Tongue (tissue), 2 donors: Measurements from ENCODE around the gene C2orf76. TPM values are rescaled to one million over a fixed set of nuclear protein-coding genes. Genes with fewer than 3 reads are reported as not detected.

ENCODE experiments used
- DNase-seq: peaks from one replicate; pipeline ENCODE4 v3.0.0-alpha.2; 2015
- total RNA-seq: library from RNA; depleted of rRNA; stranded (reverse); fragments of >200 nt; gene quantifications from one replicate; pipeline ENCODE4 v1.2.3, GENCODE V29; 2014

C2orf76 gene
- total RNA-seq, 1 donor from 2014 or later: 2.6 TPM

DNA sequence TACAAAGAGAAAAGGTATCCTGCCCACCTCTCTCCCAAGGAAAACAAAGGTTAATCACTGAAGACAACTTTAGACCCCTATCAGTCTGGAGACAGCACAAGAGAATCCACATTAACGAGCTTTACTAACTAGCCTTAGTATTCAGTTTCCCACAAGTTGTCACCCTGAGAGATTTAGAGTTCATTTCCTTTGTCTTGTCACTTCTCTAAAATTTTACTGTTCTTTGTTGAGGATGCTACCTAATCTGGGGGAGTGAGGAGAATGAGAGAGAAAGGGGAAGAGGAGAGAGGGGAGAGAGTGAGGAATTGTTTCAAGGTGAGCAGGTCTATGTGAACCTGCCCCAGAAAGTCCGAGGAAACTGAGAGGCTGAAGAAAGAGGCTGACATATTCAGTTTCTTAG is 28.4 kb downstream of the C2orf76 start:
- no peak for DNase-seq

DNA sequence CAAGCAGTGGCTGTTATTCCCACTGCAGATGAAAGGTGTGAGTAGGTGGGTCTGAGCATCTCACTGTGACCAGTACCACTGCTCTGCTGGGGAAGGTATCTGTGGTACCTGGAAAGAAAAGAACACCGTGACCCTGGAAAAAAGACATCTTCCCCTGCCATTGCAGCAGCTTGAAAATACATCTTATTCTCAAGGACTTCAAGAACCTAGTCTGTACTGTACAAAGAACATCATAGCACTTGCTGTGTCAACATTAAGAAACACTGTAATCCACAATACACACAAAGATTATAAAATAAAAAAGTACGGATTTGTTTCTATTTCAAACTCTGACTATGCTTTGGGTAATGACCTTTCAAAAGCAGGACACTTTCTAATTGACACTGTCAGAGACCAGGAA is 28.9 kb downstream of the C2orf76 start:
- no peak for DNase-seq

DNA sequence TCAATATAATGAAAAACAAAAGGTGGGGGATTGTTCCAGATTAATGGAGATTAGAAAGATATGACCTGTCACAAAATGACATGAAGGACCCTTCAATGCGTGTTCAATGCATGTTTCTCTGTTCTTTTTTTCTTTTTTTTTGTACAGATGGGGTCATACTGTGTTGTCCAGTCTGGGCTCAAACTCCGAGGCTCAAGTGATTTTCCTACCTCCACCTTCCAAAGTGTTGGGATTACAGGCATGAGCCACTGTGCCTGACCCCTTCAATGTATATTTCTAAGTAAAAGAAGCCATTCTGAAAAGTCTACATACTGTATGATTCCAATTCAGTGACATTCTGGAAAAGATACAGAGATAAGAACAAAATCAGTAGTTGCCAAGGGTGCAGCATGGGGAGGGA is 32.8 kb downstream of the C2orf76 start:
- no peak for DNase-seq

DNA sequence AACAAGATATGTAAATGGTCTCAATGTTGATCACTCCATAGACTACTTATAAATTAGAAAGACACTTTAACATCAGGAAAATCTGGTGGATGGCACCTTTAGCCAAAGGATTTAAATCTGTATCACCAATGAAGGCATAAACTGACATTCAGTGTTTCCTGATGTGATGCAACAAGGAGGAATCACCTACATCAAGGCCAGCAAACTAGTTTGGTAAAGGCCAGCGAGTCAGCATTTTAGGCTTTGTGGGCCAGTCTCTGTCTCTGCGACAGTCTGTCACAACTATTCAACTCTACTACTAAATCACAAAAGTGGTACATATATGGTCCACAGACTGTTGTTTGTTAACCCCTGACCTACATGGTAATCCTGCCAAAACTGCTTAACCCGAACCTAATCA is 33.3 kb downstream of the C2orf76 start:
- DNase-seq: no peak

DNA sequence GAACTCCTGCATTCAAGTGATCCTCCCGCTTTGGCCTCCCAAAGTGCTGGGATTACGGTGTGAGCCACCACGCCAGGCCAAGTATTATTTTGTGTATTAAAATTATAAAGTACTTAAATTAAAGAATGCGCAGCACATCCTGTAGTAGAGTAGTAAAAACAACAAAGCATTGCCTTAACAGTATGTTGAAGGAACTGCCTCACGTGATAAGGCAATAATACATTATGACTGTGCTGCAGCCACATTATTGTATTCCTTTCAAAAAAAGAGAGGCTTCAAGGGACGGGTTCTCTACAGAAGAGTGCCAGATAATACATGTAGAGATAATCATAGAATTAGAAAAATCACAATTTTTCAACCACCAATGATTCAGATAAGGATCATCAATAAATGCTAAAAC is 33.7 kb downstream of the C2orf76 start:
- DNase-seq: no peak

DNA sequence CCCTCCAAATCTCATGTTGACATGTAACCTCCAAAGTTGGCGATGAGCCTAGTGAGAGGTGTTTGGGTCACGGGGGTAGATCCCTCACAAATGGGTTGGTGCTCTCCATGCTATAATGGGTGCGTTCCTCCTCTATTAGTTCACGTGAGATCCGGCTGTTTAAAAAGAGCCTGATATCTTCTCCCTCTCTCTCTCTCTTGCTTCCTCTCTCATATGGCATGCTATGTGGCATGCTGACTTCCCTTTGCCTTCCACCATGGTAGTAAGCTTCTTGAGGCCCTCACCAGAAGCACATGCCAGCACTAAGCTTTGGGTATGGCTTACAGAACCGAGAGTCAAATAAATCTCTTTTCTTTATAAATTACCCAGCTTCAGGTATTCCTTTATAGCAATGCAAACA is 39.2 kb downstream of the C2orf76 start:
- DNase-seq: no peak

DNA sequence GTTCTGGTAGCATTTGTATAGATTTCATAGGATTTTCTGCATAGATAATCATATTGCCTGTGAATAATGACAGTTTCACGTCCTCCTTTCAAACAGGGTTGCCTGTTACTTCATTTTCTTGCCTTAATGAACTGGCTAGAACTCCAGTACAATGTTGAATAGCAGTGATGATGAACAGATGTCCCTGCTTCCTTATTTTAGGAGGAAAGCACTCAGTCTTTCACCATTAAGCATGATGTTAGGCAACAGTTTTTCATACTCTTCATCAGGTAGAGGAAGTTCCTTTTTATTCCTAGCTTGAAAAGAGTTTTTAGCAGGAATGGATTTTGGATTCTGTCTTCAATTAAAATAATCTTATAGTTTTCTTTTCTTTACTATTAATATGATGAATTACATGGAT is 39.7 kb downstream of the C2orf76 start:
- no peak for DNase-seq

DNA sequence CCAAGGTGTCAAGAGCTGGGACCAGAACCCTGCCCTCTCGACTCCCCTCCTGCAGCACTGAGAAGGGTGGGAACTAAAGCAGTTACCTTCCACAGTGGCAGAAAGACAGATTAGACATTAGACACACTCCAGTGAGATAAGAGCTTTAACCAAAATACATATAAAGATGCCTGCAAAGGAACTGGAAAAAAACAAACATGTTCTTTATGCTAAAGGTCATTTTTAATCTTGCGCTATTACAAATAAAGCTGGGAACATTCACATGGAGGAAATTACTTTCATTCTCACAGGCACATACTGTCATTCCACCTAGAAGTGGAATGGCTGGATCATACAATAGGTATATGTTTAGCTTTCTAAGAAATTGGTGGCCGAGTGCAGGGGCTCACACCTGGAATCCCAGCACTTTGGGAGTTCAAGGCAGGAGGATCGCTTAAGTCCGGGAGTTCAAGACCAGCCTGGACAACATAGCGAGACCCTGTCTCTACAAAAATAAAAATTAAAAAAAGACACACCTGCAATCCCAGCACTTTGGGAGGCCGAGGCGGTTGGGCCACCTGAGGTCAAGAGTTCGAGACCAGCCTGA is 41.9 kb downstream of the C2orf76 start:
- no peak for DNase-seq

DNA sequence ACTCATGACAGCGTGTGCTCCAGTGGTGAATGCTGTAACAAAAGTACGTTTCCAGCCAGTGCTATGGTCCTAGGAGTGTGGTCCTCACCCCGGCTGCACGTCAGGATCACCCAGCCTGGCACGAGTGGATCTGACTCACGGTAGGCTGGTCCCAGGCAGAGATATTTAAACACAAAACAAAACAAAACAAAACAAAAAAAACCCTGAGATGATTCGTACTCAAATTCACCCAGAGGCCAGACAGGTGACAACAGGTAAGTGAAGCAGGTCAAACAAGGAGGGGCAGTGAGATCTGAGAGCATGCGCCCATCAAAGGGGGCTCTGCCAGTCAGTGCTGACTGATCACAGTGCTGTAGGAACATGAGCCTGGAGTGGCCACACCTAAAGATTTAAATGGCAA is 43.2 kb downstream of the C2orf76 start:
- no peak for DNase-seq

DNA sequence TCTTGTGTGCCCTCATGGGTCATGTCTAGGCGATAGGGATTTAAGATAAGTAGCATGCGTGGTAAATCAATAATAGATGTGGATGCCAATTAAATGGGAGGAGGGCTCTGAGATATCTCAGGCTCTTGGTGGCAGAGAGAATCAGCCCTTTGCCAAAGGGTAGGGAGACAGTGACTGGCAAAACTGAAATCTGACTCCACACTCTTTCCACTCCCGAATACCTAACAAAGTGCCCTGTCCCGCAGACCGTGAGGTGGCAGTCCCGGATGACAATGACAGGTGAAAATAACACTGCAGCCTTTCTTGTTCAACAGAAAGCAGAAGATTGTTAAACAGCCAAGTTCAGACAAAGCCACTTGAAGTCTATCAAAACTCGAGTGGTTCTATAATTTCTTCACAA is 47.0 kb downstream of the C2orf76 start:
- DNase-seq: no peak

DNA sequence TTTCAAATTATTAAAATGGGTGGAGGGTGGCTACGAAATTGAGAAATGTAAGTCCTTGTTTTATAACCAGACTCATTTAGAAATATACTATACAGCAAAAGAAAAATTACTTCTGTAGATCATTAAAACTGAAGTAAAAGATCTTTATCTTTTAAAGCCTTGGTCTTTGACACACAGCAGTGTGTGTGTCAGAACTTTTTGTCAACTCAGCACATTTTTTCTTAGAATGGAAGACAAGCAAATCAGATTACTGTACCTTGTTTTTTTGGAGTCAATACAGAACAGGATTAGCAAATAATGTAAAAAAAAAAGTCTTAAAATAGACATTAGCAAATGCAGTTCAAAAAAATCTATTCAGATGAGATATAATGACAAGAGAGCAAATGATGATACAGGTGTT is 49.1 kb downstream of the C2orf76 start:
- DNase-seq: no peak

DNA sequence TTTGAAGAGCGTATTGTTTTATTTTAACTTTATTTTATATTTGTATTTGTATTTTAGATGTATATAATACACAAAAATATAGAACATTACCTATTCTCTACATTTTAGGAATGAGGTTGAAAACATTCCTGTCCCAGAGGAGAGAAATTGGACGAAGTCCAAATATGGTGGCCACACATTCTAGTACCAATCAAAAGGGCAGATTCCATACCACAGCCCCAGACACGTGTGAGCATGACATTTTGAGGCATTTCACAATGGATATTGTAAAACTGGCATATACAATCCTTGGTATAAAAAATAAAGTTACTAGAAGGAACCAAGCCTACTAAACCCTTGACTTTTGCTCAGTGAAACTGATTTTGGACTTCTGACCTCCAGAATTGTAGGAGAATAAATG is 50.6 kb downstream of the C2orf76 start:
- DNase-seq: no peak

DNA sequence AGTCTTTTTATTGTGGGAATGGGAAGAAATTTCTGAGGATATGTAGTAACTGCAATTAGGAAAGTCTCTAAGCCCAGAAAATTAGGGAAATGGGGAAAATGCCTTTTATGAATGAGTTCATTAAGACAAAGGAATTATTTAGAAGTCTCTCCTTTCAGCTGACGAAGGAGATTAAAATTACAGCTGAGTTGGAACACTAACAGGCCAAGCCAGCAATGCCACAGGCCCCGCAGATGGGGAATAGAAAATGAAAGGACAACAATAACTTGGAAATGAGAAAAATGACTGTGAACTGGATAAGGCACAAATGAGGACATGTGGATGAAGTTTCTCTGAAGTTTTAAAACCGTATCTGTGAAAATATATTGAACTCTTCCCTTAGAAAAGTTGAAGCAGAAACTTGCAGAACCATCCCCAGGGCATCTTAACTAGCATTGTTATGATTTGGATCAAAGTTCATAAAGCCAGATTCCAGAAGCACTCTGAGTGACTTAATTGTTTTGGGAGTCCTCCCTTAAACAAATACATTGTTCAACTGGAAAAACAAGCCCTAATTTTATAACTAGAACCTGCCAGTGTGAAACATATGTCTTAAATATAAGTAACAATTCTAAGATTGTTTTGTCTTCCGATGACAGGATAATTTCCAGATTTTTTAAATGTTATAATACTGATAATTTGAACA is 51.3 kb downstream of the C2orf76 start:
- peak; percentile 29 for DNase-seq

DNA sequence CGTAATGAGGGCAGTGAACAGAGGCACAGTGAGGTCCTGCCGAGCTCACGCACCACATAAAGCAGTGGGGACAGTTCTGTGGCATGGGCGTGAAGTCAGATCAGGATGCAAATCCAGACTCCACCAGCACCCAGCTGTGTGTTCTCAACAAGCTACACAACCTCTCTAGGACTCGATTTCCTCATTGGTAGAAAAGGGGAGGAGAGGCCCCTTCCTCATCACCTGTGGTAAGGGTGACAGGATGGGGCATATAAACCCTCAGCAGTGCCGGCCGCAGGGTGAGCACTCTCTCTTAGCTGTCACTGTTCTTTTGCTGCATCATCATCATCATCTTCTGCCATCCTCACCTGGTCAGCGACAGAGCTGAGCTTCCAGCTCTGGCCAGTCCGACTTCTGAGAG is 54.8 kb downstream of the C2orf76 start:
- DNase-seq: no peak

DNA sequence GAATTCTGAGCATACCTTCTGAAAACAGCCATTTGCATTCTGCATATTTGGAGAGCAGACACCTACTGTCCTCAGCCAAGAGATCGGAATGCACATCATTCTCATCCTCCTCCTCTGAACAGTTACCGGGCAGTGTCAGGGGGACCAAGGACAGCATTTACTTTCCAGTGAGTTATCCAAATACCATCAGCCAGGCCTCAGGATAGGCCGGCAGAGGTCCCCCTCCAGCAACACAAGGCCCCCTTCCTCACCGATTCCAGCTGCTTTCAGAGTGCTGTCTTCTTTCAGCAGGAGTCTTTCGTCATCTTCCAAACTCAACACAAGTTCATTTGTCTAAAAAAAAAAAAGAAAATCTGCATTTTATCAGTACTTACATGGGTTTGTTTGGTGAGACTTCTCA is 55.3 kb downstream of the C2orf76 start:
- peak; percentile 46 for DNase-seq

DNA sequence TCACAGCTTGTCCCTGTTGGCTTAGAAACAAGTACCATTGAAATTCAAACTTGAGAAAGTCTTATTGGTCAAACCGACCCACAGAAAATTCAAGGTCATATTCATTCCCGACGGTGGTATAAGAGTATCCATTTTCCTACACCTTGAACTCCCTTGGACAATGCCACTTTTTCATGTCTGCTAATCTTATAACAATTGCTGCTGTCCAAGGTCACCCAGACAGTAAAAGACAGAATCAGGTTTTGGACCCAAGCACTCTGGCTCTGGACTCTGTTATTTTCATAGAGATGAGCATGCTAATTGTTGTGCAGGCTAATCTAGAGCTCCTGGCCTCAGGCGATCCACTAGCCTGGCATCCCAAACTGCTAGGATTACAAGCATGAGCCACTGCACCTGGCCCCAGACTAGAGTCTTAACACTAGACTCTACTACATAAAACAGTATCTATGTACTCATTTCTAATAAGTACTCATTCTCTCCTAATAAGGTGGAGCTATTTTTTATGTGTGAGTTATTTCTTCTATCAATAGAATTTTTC is 57.8 kb downstream of the C2orf76 start:
- no peak for DNase-seq

DNA sequence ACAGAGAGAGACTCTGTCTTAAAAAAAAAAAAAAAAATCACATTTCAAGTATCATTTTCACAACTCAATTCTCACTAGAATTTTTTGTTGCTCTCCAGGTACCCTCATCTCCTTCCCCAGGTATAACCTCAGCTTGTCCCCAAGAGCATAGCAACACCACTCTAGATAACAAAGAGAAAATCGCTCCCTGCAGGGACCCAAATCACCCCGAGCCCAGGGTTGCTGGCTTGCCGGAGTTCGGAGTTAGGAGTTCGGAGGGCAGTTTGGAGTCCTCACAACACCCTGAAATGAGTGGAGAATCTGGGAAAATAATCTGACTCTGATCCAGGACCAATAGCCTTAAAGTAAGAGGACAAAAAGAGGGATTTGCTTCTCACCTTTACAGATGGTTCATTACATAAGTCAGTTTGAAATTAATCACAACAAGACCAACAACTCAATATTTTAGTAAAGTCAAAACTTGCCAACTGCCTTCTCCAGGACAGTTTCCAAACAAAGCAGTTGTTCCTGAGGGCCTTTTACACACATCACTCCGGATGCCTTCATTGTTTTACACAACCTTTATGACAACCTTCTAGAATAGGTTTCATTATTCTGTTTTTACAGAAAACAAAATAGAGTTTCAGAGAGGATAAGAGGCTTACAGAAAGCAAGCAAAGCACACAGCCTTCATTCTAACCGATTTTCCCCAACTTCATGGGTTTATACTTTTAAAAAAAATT is 59.1 kb downstream of the C2orf76 start:
- no peak for DNase-seq

DNA sequence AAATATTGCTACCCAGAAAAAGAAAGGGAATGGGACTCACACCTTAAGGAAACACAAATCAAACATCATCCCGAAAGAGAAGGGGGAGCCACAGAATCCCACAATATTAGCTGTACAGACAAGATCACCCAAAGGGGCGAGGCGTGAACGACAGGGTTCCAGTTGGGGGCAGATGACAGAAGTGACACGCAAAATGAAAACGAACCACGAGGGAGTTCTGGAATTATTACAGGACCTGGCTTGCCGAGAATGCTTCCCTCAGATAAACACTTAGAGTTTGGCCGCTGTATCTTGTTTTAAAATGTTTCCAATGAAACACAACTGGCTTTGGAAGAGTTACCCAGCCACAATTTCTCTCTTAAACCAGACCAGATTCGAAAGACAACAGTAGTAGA is 60.4 kb downstream of the C2orf76 start:
- no peak for DNase-seq

DNA sequence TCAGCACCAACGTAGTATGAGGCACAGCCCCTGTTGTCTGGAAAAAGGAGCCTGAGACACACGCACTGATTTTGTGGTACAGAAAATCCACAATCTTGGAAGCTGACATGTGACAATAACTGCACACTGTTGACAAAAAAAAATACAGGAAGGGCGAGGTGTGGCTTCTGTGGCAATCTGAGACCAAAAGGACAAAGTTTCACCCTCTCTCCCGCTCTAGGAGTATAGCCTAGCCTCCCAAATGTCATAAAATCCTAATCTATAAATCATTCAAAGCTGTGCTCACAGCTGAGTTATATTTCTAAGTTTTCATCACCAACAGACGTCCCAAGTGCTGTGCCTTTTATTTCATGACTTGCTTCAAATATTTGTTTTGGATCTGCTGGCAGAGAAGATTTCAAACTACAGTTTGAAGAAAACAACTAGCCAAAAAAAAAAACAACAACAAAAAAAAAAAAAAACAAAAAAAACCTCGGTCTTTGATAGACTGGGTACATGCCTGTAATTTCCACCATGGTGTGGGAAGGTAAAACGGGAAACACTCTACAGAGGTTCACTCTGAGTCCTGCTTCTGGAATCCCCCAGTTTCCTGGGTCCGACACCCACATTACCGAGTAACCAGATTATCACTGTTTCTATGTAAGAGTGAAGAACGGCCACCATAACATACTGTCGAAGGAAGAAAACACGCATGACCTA is 61.0 kb downstream of the C2orf76 start:
- no peak for DNase-seq

DNA sequence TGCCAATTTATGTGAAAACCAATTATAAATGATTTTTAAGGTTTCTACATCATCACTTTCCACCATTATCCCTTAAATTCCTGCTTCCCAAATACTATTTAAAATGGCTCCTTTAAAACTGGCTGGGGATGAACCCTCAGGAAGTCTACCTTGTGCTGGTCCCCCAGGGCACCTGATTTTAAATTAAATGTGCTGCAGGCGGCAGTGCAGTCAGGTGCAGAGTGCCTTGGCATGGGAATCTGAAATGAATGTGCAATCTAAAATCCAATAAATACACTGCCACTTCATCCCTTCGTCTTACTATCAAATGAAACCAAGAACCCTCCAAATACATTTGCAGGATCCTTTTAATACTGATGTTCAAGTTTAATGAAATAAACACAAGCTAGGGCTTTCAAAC is 61.8 kb downstream of the C2orf76 start:
- no peak for DNase-seq

DNA sequence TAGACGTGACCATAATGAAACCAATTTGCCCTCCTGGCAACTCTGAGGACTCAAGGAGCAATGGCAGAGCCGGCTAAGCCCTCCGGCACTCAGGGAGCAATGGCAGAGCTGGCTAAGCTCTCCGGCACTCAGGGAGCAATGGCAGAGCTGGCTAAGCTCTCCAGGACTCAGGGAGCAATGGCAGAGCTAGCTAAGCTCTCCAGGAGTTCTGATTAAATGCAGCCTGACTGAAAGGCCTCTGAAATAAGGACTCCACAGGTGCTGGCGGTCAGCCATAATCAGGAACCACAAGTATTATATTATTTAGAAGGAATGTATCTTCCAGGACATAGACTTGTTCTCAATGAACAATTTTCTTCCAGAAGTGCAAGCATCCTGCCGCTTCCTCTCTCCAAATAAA is 65.2 kb downstream of the C2orf76 start:
- no peak for DNase-seq

DNA sequence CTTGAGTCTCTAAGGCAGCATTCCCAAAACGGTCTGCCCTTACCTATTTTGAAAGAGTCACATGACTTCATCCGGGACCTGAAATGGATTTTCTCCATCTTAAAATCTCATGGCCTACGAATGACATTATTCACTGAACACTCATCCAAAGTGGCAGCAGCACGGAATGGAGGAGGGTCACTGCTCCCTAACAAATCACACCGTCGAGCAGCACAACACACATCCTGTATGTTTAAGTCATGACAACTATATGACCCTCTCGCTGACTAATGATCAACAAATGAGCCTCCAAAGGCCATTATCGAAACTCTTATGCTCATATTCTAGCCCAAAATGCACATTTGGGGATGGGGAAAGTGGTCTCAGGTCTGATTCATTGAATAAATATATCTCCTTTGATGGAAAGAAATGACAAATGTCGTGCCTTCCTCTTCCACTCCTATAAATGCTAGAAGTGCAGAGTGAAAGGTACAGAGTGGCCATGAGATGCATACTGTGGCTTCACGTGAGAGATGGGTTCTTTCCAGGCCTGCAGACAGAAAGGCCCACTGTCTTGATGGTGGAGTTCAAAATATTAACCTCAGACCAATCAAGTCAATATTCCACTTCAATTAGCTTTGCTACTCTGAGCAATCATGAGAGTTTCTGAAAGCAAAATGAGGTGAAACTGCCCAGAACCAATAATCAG is 70.8 kb downstream of the C2orf76 start:
- no peak for DNase-seq
